SIG-M5 treated with dmso at 0.1 percent for 504 hours (cell line): ENCODE data around the gene RGS13.
"Not testable (repeated sequence)": the region's sequence is repeated elsewhere in the genome, so short reads cannot be mapped to it uniquely, and the experiment has no call there.

Source experiments
- DNase-seq: peaks from one replicate; lab custom pipeline; 2025; ENCODE audit not compliant: unreplicated experiment; lab: John Stamatoyannopoulos, UW

RGS13 gene

DNA sequence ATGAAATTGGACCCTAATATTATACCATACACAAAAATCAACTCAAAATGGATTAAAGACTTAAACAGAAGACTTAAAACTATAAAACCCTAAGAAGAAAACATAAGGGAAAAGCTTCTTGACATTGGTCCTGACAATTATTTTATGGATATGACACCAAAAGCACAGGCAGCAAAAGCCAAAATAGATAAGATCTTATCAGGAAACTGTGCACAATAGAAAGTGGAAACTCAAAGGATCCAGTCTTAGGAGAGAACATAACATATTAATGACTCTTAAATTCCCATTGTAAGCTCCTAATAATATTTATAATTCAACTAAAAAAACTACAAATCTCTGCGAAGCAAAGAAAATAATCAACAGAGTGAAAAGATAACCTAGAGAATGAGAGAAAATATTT lies 39.8 kb downstream of the RGS13 start:
- DNase-seq = no peak

DNA sequence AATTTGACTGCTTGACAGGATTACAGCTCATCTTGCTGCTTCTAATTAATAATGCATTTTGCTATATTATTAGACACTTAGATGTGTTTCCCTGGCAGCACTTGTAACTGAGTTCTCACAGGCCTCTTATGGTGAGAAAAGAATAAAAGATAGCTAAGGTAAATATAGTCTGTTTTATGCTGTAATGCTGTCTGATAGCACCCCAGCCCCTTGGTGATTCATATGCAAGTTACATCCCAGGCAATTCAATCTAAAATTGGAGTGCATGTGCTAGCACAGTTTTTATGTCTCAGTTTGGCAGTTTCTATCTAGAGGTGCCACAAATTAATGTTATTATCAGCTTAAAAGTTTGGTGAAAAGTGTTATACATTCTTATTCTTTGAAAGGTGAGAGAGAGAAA lies 42.2 kb downstream of the RGS13 start:
- no peak for DNase-seq

DNA sequence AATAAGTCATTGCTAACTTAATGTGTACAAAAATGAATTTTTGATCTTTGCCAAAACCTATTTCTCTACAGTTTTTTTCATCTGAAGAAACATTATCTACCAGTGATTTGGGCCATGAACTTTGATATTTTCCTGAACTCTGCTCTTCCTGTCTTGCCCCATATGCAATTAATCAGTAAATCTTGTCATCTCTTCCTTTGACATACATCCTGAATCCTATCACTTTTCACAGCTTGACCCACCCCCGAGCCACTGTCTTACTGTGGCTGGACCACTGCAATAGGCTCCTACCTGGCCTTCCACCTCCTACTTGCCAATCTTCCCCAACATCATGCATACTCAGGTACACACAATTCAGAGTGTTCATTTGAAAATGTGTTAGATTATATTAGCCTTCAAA lies 46.4 kb downstream of the RGS13 start:
- no peak for DNase-seq

DNA sequence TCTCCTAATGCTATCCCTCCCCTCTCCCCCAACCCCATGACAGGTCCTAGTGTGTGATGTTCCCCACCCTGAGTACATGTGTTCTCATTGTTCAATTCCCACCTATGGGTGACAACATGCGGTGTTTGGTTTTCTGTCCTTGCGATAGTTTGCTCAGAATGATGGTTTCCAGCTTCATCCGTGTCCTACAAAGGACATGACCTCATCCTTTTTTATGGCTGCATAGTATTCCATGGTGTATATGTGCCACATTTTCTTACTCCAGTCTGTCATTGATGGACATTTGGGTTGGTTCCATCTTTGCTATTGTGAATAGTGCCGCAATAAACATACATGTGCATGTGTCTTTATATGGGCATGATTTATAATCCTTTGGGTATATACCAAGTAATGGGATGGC lies 47.1 kb downstream of the RGS13 start:
- DNase-seq = not testable (repeated sequence)

DNA sequence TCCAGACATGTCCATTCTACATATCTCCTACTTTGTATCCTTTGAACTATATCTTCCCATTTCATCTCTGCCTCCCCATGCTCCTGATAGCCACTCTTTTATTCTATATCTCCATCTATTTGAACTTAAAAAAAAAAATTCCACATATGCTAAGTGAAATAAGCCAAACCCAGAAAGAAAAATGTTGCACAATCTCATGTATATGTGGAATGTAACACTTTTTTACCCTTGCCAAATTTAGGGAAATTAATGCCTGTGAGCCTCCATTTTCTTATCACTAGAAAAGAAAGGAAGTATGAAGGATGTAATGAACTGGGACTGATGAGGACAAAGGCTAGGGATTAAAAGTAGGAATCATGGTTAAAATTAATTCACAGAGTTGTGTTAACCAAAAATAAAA lies 53.5 kb downstream of the RGS13 start:
- DNase-seq = no peak

DNA sequence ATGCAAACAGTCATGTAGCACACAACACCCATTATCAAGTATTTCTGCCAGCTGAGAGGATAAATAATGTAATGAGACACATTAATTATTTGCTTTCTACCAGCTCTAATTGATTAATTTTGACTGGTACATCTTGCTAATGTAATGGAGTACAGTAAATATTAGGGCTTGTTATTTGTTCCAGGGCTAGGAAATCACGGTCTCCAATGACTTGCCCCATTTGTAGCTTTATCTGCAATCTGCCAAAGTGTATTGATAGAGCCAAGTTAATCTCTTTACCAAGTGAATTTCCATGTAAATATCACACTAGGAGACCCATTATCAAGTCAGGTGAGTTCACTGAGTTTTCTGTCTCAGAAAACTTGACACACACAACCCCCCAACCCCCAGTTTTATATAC lies 55.1 kb downstream of the RGS13 start:
- DNase-seq = no peak

DNA sequence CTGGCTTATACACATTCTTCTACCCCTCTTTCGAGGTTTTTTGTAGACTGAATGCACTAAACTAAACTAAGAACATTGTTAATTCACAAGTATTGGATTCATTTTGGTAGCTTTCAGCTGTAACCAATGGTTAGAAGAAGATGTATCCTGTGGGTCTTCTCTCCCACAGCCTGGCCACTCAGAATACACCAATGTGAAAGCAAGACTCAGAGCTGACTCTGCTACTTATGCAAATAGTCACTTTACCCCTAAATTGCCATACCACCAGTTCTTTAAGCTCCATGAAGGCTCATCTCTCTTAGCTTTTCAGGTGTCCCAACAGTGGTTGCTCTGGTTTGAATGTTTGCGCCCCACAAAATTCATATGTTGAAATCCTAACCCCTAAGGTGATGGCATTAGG lies 60.1 kb downstream of the RGS13 start:
- no peak for DNase-seq

DNA sequence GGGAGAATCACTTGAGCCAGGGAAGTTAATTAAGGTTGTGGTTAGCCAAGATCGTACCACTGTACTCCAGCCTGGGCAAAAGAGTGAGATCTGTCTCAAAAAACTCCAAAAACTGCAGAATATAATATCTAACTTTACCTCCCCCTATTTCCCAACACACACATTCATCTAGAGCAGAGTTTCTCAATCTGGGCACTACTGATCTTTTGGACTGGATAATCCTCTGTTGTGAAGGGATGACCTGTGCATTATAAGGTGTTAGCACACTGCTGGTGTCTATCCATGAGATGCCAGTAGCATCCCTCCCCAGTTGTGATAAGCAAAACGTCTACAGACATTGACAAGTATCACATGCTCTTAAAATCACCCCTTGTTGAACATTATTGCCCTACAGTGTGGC lies 61.8 kb downstream of the RGS13 start:
- no peak for DNase-seq

DNA sequence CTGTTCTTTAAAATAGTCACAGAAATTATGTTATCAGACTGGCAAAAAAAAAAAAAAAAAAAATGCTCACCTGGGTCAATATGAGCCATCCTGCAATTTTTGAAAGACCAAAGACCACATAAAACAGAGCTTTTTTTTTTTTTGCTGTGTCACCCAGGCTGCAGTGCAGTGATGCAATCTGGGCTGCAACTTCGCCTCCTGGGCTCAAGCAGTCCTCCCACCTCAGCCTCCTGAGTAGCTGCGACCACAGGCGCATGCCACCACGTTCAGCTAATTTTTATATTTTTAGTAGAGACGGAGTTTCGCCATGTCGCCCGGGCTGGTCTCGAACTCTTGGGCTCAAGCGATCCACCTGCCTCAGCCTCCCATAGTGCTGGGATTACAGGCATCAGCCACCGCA lies 62.8 kb downstream of the RGS13 start:
- DNase-seq = no peak

DNA sequence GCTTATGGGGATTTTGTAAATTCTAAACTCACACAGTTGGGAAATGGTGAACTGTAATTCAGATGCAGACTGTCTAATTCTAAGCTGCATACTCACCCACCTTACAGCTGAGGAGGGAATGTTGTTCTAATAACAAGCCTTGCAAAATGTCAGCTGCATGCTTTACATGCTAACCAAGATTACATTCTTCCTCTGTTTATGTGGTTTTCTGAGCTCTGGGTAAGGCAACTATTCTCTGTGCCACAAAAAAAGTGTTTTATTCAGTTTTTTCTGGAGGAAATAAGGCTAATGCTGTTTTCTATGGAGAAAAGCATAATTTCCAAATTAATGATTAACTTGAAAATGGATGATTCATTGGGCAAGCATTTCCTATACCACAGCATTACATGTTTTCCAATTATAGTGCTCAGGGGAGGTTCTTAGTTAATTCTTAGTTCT lies 64.9 kb downstream of the RGS13 start:
- peak; percentile 57 for DNase-seq

DNA sequence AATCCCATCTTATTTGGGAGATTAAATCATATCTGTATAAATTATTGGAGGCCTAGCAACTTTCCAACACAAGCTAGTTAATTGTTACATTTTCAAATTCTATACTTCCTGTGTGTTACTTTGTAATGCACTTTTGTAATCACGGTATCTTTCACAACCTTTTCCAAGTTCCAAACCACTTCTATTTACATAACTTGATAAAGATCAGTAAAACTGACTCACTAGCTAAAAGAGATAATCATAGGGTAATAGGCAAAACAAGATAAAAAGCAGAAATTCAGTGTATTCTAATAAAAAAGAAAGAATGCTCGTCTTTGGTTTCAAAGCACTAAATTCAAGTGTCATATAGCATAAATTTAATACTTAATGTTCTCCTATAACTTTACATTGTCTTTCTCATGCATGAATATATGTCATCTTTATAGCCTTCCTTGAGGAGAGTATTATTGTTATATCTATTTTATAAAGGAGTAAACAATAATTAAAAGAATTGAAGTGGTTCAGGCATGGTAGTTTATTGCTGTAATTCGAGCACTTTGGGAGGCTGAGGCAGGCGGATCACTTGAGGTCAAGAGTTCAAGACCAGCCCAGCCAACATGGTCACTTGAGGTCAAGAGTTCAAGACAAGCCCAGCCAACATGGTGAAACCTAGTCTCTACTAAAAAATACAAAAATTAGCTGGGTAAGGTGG lies 66.4 kb downstream of the RGS13 start:
- peak; percentile 88 for DNase-seq

DNA sequence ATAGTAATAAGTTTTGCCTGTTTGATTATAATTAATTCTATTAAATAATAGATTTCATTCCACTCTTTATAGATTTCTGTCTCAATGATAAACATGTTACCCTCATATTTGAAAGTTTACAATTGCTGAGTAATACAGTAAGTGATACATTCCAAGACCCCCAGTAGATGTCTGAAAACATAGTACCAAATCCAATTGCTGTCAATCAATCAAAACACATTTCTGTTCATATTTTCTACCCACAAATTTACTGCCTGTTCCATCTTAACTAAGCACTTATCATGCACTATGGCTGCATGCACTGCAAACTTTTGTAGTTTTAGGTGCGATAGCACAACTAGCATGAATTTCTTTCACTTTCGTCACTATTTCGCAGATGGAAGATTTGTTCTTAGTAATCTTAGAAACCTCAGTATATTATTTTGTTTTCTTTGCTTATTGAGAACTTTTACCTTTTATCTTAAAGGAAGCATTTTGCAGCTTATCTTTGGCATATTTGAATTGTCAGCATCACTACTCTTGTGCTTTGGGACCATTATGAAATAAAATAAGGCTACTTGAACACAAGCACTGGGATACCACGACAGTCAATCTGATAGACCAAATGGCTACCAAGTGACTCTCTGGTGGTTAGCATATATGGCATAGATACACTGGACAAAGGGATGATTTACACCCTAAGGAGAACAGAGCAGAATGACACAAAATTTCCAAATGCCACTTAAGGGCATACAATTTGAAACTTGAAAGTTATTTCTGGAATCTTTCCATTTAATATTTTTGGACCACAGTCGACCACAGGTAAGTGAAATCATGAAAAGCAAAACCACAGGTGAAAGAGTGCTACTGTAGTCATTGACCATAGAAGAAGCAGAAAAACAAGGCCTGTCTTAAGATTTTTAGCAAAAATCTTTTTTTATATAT lies 67.6 kb downstream of the RGS13 start:
- DNase-seq = no peak

DNA sequence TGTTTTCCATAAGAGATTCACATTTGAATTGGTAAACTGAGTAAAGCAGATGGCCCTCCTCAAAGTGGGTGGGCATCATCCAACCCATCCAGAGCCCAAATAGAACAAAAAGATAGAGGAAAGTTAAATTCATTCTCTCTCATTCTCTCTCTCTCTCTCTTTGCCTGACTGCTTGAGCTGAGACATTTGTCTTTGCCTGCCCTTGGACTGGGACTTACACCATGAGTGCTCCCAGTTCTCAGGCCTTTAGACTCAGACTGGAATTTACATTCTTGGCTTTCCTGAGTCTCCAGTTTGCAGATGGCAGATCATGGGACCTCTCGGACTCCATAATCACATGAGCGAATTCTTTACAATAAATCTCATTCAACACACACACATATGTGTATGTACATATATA lies 69.6 kb downstream of the RGS13 start:
- no peak for DNase-seq

DNA sequence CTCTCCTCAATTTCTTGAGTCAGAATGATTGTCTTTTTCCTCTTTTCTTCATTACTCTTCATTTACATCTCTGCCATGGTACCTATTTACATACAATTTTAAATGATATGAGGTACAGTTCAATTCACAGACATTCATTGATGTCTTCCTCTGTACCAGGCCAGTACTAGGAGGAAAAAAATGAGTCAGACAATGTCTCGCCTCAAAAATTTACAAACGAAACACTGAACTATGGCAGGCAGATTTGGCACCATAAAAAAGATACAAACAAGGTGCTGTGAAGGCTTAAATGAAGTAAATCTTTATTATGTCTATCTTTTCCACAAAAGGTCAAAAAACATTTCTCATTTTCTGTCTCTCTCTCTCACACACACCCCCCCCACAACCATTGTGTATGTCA lies 71.0 kb downstream of the RGS13 start:
- DNase-seq = no peak

DNA sequence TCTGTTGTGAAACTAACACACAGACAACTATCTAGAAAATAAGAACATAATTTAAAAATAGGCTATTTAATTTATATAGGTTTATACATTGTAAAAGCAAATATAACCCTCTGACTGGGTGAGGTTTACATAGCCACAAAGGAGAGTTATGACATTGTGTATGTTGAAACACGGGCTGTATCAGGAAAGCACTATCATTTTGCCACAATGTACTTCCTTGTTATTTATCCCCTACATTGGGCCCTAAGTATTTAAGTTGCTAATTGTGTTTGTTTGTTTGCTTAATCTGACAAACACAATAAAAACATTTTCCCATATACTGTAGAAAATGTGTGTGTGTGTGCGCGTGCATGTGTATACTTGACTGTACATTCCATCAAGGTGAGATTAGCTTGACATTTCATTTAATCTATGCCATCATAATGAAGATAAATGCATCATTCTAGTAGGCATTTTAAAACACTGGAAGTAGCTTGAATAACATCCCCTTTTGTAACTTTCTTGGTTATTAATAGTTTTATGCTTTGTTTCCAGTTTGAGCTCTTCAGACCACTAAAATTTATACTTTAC lies 72.1 kb downstream of the RGS13 start:
- peak; percentile 80 for DNase-seq

DNA sequence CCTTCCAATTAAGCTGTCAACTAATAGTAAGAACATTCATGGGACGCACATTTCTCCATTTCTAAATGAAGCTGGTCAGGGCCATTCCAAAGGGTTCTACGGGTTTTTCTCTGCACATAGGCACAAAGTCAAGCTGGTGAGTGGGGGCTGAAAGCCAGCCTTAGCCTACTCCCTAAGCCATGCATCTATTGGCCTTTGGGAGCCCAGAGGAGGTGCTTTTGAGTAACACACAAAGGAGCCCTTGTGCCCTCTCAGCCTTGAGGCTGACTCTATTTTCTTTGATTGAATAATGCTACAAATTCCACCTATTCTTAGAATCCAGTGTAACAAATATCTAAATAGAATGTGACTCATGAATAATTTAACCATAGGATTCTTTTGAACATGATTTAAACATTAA lies 73.6 kb downstream of the RGS13 start:
- DNase-seq = no peak
